DMS153 treated with DMSO at 0.1 percent for 48 hours (cell line): ENCODE data around the gene CATSPERZ.

ENCODE experiments used
- DNase-seq: peaks from one replicate; lab custom pipeline; 2025; ENCODE audit not compliant: unreplicated experiment; lab: John Stamatoyannopoulos, UW

The CATSPERZ gene

DNA sequence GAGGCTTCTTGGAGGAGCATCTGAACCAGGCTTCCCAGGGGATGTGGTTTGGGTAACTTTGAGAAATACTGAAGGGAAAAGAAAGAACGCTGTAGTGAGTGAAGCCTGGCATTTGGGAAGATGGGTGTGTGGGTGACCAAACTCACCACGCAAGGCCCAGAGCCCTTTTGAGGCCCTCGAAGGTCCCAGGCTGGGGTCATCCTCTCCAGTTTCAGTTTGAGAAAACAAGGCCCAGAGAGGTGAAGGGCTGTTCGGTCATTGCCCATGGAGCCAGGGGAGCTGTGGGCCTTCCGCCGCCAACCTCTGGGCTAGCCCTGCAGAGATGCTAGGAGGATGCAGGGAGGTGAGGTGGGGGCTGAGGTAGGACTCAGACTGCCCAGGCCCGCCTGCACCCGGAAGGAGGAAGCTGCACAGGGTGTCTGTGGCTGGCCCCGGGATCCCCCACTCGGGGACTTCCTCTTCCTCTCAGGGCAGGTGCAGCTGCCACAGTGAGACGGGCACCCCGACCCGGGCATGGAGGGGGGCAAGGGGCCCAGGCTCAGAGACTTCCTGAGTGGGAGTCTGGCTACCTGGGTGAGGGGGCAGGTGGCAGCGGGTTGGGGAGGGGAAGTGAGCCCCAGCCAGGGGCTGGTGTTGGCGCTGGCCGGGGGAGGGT is 39.7 kb downstream of the CATSPERZ start, which contains the start of gene CCDC88B:
CCDC88B (plus strand) TSS at position 451 of the 655 bp plus-strand sequence; CDS start at position 514, 63 bp downstream.
- DNase-seq: no peak

- no peak for DNase-seq
These were observed 40.6 kb downstream of the CATSPERZ start for GRCh38 chr11:64340671-64341335.

GRCh38 chr11:64341429-64341828 is 41.3 kb downstream of the CATSPERZ start:
- no peak for DNase-seq

DNA sequence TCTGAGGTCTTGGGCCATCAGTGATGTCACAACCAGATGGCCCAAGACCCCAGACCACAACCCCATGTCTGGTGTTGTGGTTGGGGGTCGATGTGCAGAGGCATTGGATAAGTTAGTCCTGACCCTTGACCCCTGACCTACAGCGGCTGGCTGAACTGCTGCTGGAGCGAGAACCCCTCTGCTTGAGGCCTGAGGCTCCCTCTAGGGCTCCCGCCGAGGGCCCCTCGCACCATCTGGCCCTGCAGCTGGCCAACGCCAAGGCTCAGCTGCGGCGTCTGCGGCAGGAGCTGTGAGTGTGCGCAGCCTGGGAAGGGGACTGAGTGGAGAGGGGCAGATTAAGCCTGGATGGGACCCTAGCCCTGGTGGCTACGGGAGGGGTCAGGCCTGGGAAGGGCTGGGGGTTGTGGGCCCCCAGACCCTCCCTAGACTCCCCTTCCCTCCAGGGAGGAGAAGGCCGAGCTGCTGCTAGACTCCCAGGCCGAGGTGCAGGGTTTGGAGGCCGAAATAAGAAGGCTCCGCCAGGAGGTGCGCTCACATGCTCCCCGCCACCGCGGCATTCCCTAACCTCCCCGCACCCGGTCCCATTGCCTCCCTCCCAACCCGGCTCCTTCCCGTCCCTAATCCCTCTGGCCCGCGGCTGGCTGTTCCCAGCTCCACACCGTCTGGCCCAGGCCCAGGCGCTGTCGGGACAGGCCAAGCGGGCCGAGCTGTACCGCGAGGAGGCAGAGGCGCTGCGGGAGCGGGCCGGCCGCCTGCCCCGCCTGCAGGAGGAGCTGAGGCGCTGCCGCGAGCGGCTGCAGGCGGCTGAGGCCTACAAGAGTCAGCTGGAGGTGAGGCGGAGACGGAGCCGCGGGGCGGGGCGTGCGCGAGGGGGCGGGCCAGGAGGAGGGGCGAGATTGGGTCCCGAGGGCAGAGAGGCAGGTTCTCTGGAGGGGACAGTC is 42.0 kb downstream of the CATSPERZ start:
- DNase-seq: peak; percentile 71

DNA sequence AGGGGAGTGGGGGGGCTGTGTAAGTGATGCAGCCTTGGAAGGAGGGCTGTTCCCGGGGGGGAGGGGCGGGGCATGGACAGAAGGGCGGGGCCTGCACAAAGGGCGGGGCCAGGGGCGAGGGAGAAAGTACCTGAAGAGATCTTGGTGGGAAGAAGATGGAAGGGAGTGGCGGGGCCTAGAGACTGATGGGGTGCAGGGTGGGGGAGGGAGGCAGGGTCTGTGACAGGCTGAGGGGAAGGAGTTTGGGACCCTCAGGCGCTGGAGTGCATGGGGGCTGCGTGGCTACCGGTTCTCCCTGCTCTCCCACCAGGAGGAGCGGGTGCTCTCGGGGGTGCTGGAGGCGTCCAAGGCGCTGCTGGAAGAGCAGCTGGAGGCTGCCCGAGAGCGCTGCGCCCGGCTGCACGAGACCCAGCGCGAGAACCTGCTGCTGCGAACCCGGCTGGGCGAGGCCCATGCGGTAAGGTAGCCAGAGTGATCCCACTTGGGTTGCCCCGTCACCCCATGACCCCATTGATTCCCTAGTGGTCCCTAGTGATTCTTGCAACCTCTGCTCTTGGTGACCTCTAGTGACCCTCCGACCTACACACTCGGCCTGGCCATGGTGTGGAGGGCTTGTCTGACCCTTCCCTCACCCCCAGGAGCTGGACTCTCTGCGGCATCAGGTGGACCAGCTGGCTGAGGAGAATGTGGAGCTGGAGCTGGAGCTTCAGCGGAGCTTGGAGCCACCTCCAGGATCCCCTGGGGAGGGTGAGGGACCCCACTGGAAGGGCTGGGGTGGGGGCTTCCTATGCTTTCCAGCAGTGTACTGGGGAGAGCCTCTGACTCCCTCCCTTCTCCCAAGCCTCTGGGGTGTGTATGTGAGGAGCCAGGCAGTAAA is 42.9 kb downstream of the CATSPERZ start:
- DNase-seq: peak; percentile 62

DNA sequence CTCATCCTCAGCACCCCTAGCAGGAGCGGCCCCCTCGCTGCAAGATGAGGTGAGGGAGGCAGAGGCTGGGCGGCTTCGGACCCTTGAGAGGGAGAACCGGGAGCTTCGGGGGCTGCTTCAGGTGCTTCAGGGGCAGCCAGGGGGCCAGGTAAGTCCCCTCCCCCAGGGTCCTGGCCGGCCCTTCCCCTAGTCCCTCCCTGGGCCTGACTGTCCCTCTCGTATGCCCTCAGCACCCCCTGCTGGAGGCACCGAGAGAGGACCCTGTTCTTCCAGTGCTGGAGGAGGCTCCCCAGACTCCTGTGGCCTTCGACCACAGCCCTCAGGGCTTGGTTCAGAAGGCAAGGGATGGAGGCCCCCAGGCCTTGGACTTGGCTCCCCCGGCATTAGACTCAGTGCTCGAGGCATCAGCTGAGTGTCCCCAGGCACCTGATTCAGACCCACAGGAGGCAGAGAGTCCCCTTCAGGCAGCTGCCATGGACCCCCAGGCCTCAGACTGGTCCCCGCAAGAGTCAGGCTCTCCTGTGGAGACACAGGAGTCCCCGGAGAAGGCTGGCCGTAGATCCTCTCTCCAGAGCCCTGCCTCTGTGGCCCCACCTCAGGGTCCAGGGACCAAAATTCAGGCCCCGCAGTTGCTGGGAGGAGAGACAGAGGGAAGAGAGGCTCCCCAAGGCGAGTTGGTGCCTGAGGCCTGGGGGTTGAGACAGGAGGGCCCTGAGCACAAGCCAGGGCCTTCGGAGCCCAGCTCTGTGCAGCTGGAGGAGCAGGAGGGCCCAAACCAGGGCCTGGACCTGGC is 43.8 kb downstream of the CATSPERZ start:
- no peak for DNase-seq

DNA sequence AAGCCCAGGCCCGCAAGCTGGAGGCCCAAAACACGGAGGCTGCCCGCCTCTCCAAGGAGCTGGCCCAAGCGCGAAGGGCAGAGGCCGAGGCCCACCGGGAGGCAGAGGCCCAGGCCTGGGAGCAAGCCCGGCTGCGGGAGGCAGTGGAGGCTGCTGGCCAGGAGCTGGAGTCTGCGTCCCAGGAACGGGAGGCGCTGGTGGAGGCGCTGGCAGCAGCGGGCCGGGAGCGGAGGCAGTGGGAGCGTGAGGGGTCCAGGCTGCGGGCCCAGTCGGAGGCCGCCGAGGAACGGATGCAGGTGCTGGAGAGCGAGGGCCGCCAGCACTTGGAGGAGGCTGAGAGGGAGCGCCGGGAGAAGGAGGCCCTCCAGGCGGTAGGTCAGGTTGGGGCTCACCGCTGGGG is 44.6 kb downstream of the CATSPERZ start:
- DNase-seq: no peak

- DNase-seq: no peak
These were observed 47.2 kb downstream of the CATSPERZ start for GRCh38 chr11:64347193-64347867.

GRCh38 chr11:64348383-64349024 is 48.3 kb downstream of the CATSPERZ start:
- DNase-seq: no peak

- no peak for DNase-seq
These were observed 48.8 kb downstream of the CATSPERZ start for GRCh38 chr11:64349025-64349387.

- no peak for DNase-seq
These were observed 49.2 kb downstream of the CATSPERZ start for GRCh38 chr11:64349404-64349803.

- DNase-seq: no peak
These were observed 51.0 kb downstream of the CATSPERZ start for GRCh38 chr11:64351136-64351631.

- DNase-seq: no peak
These were observed 52.2 kb downstream of the CATSPERZ start for GRCh38 chr11:64352099-64352994.

DNA sequence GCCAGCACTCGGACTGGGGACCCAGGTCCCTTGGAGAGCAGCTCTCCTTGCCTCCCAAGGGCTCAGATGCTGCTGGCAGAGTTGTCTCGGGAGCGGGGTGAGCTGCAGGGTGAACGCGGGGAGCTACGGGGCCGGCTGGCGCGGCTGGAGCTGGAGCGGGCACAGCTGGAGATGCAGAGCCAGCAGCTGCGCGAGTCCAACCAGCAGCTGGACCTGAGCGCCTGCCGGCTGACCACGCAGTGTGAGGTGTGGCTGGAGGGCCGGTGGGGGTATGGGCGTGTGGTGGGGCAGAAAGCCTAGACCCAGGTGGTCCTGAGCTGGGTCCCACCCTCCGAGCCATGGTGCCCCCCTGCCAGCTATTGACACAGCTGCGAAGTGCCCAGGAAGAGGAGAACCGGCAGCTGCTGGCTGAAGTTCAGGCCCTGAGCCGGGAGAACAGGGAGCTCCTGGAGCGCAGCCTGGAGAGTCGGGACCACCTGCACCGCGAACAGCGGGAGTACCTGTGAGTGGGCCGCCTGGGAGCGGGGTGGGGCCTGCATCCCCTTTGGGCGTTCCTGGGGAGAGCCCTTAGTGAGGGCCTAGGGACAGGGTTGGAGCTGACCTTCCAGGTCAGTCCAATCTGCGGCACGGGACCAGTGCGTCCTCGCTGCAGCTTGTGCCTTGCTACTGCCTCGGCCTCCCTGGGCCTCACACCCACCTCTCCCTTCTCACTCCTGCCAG is 53.0 kb downstream of the CATSPERZ start:
- no peak for DNase-seq

DNA sequence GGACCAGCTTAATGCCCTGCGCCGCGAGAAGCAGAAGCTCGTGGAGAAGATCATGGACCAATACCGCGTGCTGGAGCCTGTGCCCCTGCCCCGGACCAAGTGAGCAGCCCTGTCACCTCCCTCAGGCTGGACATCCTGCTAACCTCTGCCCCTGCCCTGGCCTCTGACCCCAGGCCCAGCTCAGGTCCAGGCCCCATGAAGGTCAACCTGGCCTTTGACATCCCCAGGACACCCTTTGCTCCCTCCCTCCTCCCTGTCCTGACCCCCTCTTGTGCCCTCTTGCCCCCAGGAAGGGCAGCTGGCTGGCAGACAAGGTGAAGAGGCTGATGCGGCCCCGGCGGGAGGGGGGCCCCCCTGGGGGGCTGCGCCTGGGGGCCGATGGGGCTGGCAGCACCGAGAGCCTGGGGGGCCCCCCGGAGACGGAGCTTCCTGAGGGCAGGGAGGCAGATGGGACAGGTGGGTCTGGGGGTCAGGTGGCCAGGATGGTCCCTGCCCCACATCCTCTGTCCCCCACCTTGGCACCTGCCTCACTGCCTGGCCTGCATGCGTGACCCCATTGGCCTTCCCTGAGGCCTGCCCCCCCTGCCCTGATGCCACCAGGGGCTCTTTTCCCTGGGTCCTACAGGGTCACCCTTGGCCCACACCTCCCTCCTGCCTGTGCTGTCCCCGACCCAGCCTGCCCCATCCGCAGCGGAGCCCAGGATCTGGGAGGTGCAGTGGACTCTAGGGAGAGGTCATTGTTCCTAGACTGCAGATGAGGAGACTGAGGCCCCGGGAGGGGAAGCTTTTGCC is 53.8 kb downstream of the CATSPERZ start:
- DNase-seq: no peak
